ENCODE measurements around the gene LCP1.

LCP1 gene

DNA sequence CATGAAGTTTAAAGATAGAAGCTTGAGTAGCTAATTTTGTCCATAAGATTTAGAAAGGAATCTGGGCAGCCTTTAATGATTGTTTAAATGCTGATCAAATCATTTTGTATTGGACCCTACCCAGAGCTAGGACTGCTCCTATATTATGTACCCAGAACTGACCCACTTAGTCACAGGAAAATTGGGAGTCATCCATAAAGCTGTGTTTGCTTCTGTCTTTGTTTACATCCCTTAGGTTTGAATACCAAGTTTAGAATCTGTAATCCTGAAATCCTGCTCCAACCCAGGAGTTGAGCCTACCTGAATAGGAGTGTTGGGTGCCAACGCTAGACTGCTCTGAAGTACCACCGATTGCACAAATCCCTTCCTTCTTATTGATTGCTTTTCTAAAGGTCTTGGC is 23.8 kb downstream of the LCP1 start:
- DNase-seq, result no peak

DNA sequence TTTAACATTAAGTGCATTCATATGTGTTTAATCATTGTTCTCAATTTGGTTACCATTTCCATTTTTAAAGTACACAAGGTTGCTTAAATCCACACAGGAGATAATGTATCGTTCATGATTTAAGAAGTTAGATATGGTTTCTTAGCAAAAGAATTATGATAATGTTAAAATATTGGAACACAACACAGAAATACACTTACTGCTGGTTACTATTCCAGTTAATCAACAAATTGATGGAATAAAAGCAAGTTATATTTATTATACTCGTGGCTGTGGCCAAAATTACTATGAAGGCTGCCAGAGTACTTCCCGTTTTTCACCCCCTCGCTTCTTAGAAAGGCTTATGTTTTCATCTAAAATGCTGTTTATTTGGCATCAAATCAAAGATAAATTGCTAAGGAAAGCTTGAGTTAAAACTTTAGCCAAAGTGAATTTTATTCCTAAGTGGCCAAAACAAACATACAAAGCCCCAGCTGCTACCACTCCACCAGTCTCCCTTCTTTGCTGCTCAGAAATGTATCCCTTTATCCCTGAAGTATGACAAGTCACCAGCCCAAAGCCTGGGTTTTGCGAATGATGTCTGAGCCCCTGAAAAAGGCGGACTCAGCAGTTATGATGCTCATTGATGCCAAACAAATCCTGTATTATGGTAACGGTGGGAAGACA is 27.7 kb downstream of the LCP1 start:
- peak; percentile 72 for DNase-seq

DNA sequence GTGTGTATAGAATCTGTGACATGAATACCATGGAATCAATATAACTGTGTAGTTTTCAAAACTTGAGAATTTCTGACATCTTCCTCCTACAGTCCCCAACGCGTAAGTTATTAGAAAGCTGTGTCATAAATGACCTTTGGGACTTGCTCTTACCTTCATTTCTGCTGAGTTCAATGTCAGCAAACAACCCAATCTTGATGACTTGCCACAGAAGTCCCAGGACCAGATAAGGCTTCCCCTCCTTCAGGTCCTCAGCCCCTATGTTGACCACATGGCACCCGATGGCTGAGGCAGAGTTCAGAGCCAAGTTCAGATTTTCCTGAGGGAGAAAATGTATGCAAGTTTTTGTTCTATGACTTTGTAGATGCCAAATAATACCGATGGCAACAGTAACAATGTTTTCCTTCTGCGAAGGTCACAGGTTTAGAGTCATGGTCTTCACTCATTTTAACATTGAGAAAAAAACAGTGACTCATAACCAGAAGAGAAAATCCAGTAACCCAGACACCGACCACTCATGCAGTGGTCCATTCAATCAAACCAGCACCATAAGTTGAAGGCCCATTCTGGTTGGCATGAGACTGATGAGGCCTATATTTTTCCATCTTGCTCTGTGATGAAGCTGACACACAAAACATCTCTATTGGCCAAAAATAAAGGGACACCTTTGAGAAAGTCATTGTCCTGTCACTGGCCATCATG is 29.2 kb downstream of the LCP1 start:
- DNase-seq, result no peak

DNA sequence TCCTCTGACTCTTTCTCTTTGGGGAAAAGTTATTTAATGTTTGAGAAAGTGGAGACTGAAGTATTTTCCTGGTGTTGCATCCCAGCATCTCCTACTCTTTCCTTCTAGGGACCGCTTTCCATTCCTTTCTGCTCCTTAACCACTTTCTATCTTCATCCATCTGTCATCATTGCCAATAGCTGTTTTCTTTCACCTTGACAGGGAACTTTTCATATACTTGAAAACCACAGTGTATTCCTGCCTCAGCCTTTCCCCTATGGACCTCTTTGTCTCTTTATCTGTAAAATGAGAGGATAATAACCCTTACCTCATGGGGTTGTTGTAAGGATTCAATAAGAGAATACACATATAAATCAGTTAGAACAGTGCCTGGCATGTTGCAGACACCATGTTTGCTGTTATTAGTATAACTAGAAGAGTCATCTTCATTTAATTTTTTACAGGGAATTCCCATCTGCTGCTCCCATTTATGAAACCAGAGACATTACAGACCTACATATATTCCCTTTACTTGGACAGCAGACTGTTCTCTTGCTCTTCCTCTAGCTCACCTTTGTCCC is 31.8 kb downstream of the LCP1 start:
- no peak for DNase-seq

DNA sequence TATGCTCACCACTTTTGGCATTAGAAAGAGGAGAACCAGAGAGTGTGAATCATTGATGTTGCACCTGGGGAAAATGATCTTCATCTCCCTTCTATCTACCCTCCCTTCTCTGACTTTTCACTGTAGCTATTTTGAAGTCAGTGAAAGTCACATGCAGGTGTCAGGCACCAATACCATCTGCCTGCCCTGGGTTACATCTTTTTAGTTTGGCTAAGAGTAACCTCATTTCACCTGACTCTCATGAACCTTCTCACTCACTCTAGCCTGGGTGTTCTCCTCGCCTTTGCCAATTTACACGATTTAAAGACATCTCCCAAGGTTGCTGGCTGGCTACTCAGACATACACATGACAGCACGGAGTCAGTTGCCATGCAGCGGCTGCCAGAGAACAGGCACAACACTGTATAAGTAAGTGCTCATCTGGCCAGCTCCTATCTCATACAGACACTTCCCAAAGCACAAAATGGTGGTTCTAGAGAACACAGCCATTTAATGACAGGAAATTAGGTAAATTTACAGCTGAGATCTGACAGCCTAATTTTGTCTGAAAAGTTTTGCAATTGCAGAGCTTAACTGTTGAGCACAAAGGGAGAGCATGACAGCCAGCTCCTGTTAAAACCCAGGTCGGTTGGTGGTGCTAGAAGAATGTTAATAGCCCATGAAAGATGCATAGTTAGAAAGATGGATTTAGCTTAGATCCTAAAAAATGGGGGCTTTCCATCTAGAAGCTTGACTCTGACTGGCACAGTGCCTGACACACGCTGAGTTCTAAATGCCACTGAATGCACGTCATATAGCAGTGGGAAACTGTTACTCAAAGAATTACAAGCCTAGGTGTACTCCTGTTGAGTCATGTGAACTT is 32.5 kb downstream of the LCP1 start:
- no peak for DNase-seq

DNA sequence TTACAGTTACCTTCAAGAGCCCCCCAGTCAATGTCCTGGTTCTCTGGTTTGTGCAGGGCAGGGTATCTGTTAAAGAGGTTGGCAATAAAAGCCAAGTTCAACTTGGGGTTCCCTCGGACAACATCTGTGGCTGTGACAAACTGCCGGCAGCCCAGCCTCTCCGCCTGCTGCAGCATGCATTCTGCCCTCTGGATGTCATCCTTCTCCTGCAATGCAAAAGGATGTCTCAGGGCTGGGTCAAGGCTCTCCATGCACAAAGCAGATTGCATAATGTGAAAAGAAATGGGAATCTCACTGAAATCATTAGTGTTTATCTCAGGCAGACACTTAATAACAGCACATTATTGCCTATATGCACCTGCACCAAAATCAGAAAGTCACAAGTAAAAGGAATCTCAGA is 35.1 kb downstream of the LCP1 start:
- DNase-seq, result peak; percentile 86

DNA sequence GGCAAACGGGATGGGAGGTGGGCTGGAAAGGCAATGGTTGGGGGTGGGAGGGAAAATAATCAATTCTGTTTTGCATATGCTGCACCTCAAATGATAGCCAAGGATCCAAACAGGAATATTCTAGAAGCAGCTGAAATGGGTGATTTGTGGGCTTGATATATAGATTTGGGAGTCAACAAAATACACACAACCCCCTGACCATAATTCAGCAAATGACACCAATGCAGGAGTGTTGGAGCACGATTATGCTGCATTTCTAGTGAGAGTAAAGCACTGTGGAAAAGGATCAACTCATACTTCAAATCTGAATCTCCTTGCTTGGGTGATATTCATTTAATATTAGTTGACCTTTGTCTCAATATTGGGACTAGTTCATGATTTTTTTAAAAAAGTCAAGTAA is 36.0 kb downstream of the LCP1 start:
- no peak for DNase-seq

DNA sequence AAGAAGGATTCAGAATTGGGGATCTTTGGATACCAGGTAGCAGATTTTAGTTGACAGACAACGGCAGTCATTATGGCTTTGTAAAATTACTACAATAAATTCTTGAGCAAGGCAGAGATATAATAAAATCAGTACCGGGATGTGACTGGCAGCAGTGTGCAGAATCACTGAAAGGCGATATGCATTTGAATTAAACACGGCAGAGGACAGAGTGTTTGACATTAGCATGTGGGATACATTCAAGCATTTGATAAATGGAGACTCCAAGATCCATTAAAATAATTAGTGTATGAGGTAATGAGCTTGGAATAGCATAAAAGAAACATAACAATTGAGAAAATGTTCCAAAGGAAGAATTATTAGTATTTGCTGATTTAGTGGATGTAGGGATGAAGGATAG is 36.8 kb downstream of the LCP1 start:
- DNase-seq, result no peak

DNA sequence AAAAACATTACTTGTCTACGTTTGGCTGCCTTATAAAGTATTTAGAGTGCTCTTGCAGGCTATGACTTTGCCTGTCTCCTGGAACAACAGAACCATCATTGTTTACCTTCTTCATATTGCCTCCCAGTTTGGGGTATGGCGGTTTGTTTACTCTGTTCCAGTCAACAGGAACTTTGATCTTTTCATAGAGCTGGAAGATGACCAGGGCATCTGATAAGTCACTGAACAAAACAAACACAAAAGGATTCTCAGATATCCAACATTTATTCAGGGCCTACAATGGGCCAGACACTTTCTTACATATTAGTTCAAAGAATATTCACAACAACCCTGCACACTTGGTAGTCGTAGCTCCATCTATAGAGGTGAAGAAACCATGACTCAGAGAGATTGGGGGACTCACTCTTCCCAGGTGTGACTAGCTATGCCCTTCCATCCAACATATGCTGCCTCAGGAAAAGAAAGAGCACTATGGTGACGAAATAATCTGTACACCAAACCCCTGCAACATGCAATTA is 38.7 kb downstream of the LCP1 start:
- peak; percentile 85 for DNase-seq

DNA sequence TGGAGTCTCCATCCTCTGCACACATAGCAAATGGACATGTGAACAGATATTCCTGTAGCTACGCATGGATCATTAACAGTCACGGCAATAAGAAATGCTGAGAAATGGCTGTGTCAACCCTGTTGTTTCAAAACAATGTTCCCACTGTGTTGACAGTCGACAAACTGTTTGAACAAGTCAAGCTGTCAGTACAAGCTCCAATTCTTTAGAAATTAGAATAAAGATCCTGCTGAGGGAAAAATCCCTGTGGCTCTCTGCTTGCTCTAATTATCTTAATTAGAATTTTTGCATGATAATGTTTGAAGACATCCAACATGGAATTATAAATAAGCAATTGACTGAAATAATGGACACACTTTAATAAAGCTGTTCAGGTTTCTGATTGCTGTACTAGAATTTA is 39.2 kb downstream of the LCP1 start:
- DNase-seq, result peak; percentile 64

DNA sequence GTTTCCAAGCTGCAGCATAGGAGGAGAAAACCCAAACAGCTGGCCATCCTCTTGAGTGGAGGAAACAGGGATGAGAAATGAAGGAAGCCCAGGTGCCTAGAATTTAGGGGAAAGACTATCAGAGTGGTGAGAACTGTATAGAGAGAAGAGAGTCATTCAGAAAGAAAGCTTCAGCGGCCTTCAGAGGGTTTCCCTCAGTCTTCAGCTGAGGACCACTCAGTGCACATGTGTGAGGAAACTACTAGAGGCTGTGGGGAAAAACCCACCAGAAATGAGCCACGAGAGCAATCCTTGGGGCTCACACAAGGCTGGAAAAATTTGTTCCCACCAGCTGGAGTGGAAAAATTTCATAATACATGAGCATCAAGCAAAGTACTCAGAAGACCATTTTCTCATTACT is 41.9 kb downstream of the LCP1 start:
- no peak for DNase-seq

DNA sequence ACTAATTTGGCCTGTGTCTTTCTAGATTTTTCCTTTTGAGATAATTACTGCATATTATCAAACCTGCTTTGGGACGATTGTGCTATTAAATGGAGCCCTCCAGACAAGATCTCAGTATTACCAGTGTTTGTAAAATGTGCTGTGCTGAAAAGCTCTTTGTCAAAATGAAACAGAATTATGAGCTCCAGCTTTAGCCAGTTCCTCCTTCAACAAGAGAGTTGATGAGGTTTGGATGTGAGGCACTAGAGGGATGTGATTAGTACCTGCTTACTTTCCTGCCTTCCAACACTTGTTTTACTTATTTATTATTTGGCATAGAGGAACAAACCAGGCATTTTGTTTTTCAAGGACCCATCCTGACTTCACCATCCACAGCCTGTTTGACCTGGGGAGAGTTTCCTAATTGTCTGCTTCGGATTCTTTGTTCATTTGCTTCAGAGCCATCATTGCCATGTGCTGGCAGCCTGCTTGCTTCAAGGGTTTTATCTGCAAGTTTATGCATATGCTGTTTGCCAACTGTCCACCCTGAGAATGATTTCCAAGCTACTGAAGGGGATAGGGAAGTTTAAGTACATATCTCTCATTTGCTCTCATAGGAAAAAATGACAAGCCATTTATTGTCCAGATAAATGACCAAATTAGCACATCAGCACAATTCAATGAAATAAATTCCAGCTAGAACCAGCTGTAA is 44.2 kb downstream of the LCP1 start:
- DNase-seq, result peak; percentile 35

DNA sequence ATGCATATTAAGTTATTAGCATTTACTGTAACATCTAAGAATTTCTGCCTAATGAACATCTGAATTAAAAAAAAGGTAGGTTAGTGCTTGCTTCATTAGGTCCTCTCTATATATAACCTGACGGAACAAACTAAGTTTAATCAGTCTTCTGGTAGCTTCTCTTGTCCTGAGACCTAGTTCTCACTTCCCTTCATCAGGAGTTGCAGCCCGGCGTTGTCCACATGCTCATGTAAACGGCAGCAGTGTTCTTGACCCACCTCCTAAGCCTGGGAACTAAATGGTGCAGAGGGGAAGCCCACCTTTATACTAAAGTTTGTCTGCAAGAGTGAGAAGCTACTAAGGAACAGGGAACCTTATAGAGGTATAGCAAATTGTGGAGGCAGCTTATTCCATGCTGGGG is 45.3 kb downstream of the LCP1 start:
- no peak for DNase-seq

DNA sequence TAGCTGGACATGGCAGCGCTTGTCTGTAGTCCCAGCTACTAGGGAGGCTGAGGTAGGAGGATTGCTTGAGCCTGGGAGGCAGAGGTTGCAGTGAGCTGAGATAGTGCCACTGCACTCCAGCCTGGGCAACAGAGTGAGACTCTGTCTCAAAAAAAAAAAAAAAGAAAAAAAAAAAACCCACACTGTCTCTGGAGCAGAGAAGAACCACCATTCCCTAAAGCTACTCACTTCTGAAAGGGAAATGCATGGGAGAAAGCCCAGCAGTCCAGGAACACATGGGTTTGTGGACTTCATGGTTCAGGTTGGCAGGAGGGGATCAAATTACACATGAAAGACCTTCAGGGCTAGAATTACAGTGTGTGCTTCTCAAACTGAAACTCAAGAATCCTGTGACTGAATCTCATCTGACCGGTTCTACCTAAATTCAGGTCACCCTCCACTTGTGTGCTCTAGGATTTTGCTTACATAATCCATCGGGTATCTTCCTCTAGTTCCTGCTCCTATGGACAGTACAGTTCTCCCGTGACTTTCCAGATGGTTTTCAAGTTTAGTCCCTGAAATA is 46.9 kb downstream of the LCP1 start:
- peak; percentile 72 for DNase-seq

DNA sequence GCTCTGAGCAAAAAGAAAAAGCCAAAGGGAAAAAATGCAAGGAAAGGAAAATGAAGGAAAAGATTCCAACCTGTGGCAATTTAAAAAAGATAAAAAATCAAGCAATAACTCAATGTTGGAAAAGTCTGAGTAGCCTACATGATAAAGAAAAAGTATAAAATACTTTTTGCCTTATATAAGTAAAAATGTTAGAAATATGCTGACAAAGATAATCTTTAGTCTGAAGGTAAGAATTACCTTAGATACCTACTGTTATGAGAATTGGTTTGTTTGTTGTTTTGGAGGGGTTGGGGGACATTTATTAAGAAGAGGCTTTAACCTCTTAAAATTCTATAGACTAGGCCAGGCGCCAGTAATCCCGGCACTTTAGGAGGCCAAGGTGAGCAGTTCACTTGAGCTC is 47.5 kb downstream of the LCP1 start:
- DNase-seq, result no peak

DNA sequence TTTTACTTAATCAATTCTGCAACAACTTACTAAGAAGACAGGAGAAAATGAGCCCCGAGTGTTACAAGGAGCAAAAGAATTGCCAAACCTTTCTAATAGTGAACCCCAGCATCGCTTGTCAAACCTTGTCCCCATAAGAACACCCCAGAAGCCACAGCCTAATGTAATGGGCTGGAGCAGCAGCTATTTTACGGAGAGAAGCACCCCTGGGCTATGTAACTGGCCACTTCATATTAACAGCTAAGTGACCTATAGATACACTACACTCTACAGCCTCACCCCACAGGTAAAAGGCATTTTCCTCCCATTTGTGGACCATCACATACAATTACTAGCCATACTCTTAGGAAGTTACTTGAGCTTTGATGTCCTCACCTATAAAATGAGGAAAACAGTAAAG is 49.9 kb downstream of the LCP1 start:
- no peak for DNase-seq

DNA sequence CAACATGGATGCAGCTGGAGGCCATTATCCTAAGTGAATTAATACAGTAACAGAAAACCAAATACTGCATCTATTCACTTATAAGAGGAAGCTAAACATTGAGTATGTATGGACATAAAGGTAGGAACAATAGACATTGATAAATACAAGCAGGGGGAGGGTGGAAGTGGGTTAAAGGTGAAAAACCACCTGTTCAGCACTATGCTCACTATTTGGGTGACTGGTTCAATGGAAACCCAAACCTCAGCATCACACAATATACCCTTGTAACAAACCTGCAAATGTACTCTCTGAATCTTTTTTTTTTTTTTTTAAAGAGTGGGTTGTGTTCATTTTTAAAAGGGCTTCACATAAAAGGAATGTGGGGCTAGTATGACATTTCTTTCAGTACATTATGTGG is 50.3 kb downstream of the LCP1 start:
- DNase-seq, result no peak

DNA sequence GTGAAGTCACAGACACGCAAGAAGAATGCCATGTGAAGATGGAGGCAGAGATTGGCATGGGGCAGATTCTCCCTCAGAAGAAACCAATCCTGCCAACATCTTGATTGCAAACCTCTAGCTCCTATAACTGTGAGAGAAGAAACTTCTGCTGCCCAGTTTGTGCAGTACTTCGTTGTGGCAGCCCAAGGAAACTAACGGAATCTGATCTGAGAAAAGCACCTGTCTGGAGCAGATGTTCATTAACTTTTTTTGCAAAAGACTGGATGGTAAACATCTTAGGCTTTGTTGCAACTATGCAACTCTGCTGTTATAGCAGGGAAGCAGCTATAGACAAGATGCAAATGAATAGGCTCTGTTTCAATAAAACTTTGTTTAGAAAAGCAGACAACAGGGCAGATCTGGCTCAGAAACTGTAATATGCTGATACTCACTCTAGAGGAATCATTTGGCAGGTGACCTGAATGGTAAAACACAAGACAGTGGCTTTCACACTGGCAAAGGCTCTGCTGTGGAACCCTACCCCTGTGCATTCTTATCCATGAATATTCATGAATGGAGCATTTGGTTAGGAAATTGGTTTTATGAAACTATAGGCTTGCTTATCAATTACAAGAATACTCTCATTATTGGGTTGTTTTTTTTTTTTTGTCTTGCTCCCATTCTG is 51.9 kb downstream of the LCP1 start:
- DNase-seq, result no peak

DNA sequence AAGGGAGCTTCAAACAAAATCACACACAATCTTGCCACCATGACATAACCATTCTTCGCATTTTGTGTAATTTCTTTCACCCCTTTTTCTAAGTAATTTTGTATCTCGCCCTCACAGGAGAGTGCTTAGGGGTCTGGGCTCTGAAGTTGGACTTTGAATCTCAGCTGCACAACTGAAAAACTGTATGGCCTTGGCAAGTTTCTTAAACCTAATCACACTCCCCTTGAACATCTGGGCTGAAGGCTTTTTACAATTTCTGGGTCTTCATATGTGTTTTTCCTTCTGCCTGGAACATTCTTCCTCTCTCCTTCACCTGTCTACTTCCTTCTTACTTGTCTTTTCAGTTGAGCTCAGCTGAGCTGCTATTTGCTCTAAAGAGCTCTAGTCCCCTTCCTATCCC is 52.9 kb downstream of the LCP1 start:
- no peak for DNase-seq

DNA sequence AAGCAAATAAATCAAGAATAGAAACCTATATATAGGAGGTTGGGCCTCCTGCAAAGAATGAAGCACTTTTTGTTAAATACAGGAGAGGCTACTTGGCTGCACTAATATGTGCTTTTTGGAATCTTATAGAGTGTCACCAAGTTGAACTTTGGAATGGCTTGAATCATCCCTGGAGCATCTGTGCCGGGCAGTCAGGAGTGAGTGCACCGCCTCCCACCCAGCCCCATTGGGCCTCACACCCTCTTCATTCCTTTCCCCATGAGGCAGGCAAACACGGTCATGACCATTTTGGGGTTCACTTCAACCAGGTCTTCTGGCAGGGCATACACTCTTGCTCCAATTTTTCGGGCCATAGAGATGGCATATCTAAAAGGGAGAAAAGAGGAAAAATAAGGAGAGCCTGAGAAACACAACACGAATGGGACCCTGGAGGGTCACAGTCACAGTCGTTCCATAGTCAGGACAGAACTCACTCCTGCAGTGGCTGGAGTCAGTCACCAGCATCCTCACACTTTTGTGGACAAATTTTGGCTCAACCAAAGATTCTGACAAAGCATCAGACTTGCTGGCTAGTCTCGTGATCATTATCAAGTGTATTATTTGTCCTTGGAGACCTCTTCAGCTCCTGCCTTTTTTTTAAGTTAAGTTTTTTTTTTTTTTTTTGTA is 54.5 kb downstream of the LCP1 start:
- DNase-seq, result no peak

Data from DMS79 (cell line).